SK-N-SH (cell line): Measurements from ENCODE around the gene DACT2. TPM values are rescaled to one million over a fixed set of nuclear protein-coding genes. Genes with fewer than 3 reads are reported as not detected.

ENCODE experiments used
- CTCF ChIA-PET: fragments of 300-600, 350-600 bp; formaldehyde crosslinking; extraction: SDS; loops from one replicate; lab custom pipeline; 2021; lab: Yijun Ruan, JAX
- POLR2A ChIA-PET: fragments of 350-600 bp; sonication (Branson Sonifier 250); formaldehyde crosslinking; extraction: SDS; loops from one replicate; lab custom pipeline; 2020; ENCODE audit warnings: antibody characterized with exemption, inconsistent platforms; lab: Yijun Ruan, JAX
- DNase-seq: peaks from one replicate; pipeline ENCODE4 v3.0.0; 2012
- H2AFZ ChIP-seq: fragments of 200-600 bp; sonication (generic); 2 replicates; pipeline ENCODE4 v1.8.1; 2016; ENCODE audit warnings: antibody characterized with exemption, mild to moderate bottlenecking, low read depth
- H3F3A ChIP-seq: fragments of 200-600 bp; sonication (generic); replicated peaks from 2 replicates; pipeline ENCODE3; 2016; ENCODE audit warnings: antibody characterized with exemption, mild to moderate bottlenecking; ENCODE audit not compliant: insufficient read depth
- H3K27ac ChIP-seq, 2 experiments: fragments of 200-500 bp in 1 of 2; fragments of 200-600 bp in 1 of 2; sonication (Bioruptor generic) in 1 of 2; sonication (generic), shearing (Covaris generic) in 1 of 2; 2 replicates each; pipeline versions ENCODE4 v1.5.1 to v1.6.1; 2014 to 2016; ENCODE audit warnings: low read depth in 2 of 2, inconsistent platforms in 1 of 2, low read length in 1 of 2, mild to moderate bottlenecking in 1 of 2, mixed read lengths in 1 of 2
- H3K27me3 ChIP-seq: fragments of 200-600 bp; sonication (generic), shearing (Covaris generic); 2 replicates; pipeline ENCODE4 v1.6.1; 2016; ENCODE audit warnings: mixed run types; ENCODE audit not compliant: insufficient read depth
- H3K36me3 ChIP-seq, 2 experiments: fragments of 200-500 bp in 1 of 2; fragments of 200-600 bp in 1 of 2; sonication (Bioruptor generic) in 1 of 2; sonication (generic) in 1 of 2; replicated peaks in 1 of 2; 2 replicates each; pipeline versions ENCODE3 to v1.5.1; 2014 to 2016; ENCODE audit warnings: low read length in 1 of 2, mild to moderate bottlenecking in 1 of 2; ENCODE audit not compliant: insufficient read depth in 2 of 2, control insufficient read depth in 1 of 2
- H3K4me1 ChIP-seq, 2 experiments: fragments of 200-500 bp in 1 of 2; fragments of 200-600 bp in 1 of 2; sonication (Bioruptor generic) in 1 of 2; sonication (generic), shearing (Covaris generic) in 1 of 2; 2 replicates each; pipeline versions ENCODE4 v1.5.1 to v1.6.1; 2014 to 2016; ENCODE audit warnings: low read depth in 1 of 2, low read length in 1 of 2, mixed run types in 1 of 2; ENCODE audit not compliant: insufficient read depth in 2 of 2, control insufficient read depth in 1 of 2
- H3K4me2 ChIP-seq: fragments of 200-600 bp; sonication (generic), shearing (Covaris generic); 2 replicates; pipeline ENCODE4 v1.6.1; 2017; ENCODE audit warnings: mixed run types
- H3K4me3 ChIP-seq, 2 experiments: fragments of 200-500 bp in 1 of 2; fragments of 200-600 bp in 1 of 2; sonication (Bioruptor generic) in 1 of 2; sonication (generic), shearing (Covaris generic) in 1 of 2; 2 replicates each; pipeline versions ENCODE4 v1.5.1 to v1.8.1; 2014 to 2016; ENCODE audit warnings: low read depth in 2 of 2, inconsistent platforms in 1 of 2, low read length in 1 of 2, mild to moderate bottlenecking in 1 of 2, mixed read lengths in 1 of 2, moderate library complexity in 1 of 2
- H3K79me2 ChIP-seq: fragments of 200-600 bp; sonication (generic); 2 replicates; pipeline ENCODE4 v1.8.1; 2017; ENCODE audit warnings: mild to moderate bottlenecking; ENCODE audit not compliant: insufficient read depth
- H3K9ac ChIP-seq: fragments of 200-600 bp; sonication (generic); 2 replicates; pipeline ENCODE4 v1.6.1; 2017; ENCODE audit warnings: mixed run types
- H3K9me2 ChIP-seq: fragments of 200-600 bp; sonication (generic); 2 replicates; pipeline ENCODE4 v1.6.1; 2017; ENCODE audit warnings: mixed run types
- H3K9me3 ChIP-seq: fragments of 200-600 bp; sonication (generic); 2 replicates; pipeline ENCODE4 v1.6.1; 2017; ENCODE audit warnings: mixed run types, mild to moderate bottlenecking, moderate library complexity
- H4K20me1 ChIP-seq: fragments of 200-600 bp; sonication (generic); 2 replicates; pipeline ENCODE4 v1.6.1; 2017; ENCODE audit warnings: mild to moderate bottlenecking, mixed run types; ENCODE audit not compliant: insufficient read depth
- CHD2 ChIP-seq: fragments of 150-350 bp; IDR thresholded peaks from 2 replicates; pipeline ENCODE4 v1.6.1; 2018; ENCODE audit warnings: low read length; ENCODE audit not compliant: partially characterized antibody
- ELF1 ChIP-seq: IDR thresholded peaks from 2 replicates; pipeline ENCODE4 v1.4.0; 2012
- EP300 ChIP-seq, 2 experiments: IDR thresholded peaks; 2 replicates each; pipeline versions ENCODE4 v1.4.0 to v1.6.1; 2012; ENCODE audit warnings: borderline replicate concordance in 1 of 2, low read depth in 1 of 2, low read length in 1 of 2
- FOXJ3 ChIP-seq: sonication (generic); formaldehyde crosslinking; IDR thresholded peaks from 2 replicates; pipeline ENCODE4 v1.5.1; 2020; ENCODE audit warnings: mild to moderate bottlenecking, missing genetic modification reagents
- FOXM1 ChIP-seq: IDR thresholded peaks from 2 replicates; pipeline ENCODE4 v1.4.0; 2012; ENCODE audit warnings: low read depth, mild to moderate bottlenecking
- GATA2 ChIP-seq: sonication (generic); formaldehyde crosslinking; IDR thresholded peaks from 2 replicates; pipeline ENCODE4 v1.5.0; 2020; ENCODE audit warnings: mild to moderate bottlenecking, missing genetic modification reagents
- NRF1 ChIP-seq: IDR thresholded peaks from 2 replicates; pipeline ENCODE4 v1.6.1; 2012; ENCODE audit warnings: low read depth, mild to moderate bottlenecking, low read length
- PBX3 ChIP-seq: IDR thresholded peaks from 2 replicates; pipeline ENCODE4; 2012
- POLR2AphosphoS5 ChIP-seq: IDR thresholded peaks from 2 replicates; pipeline ENCODE4 v1.6.1; 2012; ENCODE audit warnings: low read depth, low read length
- RFX5 ChIP-seq: IDR thresholded peaks from 2 replicates; pipeline ENCODE4 v1.6.1; 2012; ENCODE audit warnings: mild to moderate bottlenecking, improper control_type of control experiment, low read length
- RXRA ChIP-seq: IDR thresholded peaks from 2 replicates; pipeline ENCODE4 v1.4.0; 2012; ENCODE audit warnings: low read depth, mild to moderate bottlenecking, borderline replicate concordance
- SMC3 ChIP-seq: IDR thresholded peaks from 2 replicates; pipeline ENCODE4 v1.6.1; 2012; ENCODE audit warnings: low read depth, low read length, improper control_type of control experiment
- TEAD4 ChIP-seq: IDR thresholded peaks from 2 replicates; pipeline ENCODE4 v1.4.0; 2012; ENCODE audit warnings: mild to moderate bottlenecking, borderline replicate concordance; ENCODE audit not compliant: insufficient read depth
- USF1 ChIP-seq: IDR thresholded peaks from 2 replicates; pipeline ENCODE4 v1.4.0; 2012; ENCODE audit warnings: low read depth, borderline replicate concordance
- WGBS: methylation state at CpG from one replicate; pipeline ENCODE4 v1.1.6; 2017; ENCODE audit warnings: low lambda C conversion rate; 5-methylcytosine and 5-hydroxymethylcytosine counted together
- polyA plus RNA-seq, 3 experiments: library from polyadenylated mRNA; depleted of rRNA; stranded (reverse); fragments of >200 nt; gene quantifications; 2 replicates each; pipeline ENCODE4 v1.2.3, GENCODE V29; 2012
- TF ChIP-seq, protein P1 (sequence below): fragments of 150-350 bp; IDR thresholded peaks from 2 replicates; pipeline ENCODE4 v1.6.1; 2016; ENCODE audit warnings: mild to moderate bottlenecking, low read depth, low read length
- TF ChIP-seq, protein P2 (sequence below): IDR thresholded peaks from 2 replicates; pipeline ENCODE4 v1.4.0; 2012; ENCODE audit warnings: low read depth, borderline replicate concordance

Gene DACT2
- polyA plus RNA-seq, 1 of the 3 experiments (the other 2 are of a cell fraction): not detected

DNA sequence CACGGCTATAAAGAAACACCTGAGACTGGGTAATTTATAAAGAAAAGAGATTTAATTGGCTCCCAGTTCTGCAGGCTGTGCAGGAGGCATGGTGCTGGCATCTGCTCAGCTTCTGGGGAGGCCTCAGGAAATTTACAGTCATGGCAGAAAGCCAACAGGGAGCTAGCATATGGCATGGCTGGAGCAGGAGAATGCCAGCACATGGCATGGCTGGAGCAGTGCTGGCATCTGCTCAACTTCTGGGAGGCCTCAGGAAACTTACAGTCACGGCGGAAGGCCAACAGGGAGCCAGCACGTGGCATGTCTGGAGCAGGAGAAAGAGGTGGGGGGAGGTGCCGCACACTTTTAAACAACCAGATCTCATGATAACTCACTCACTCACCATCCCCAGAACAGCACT, 32.5 kb upstream of the DACT2 start:
- Histone ChIP-seq H3K79me2 (no peaks in the 10 kb centered on the region), H3K9ac (no peak overlapping the region), H3K4me1 (peaks cover 0 to 3% of the 10 kb centered on the region in 2 experiments; a peak in 1 of 4 replicates)
- CTCF ChIA-PET: no interaction called here
- DNase-seq: no peak
- TF ChIP-seq, protein P1, sequence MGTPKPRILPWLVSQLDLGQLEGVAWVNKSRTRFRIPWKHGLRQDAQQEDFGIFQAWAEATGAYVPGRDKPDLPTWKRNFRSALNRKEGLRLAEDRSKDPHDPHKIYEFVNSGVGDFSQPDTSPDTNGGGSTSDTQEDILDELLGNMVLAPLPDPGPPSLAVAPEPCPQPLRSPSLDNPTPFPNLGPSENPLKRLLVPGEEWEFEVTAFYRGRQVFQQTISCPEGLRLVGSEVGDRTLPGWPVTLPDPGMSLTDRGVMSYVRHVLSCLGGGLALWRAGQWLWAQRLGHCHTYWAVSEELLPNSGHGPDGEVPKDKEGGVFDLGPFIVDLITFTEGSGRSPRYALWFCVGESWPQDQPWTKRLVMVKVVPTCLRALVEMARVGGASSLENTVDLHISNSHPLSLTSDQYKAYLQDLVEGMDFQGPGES: no peak
- TF ChIP-seq, protein P2, sequence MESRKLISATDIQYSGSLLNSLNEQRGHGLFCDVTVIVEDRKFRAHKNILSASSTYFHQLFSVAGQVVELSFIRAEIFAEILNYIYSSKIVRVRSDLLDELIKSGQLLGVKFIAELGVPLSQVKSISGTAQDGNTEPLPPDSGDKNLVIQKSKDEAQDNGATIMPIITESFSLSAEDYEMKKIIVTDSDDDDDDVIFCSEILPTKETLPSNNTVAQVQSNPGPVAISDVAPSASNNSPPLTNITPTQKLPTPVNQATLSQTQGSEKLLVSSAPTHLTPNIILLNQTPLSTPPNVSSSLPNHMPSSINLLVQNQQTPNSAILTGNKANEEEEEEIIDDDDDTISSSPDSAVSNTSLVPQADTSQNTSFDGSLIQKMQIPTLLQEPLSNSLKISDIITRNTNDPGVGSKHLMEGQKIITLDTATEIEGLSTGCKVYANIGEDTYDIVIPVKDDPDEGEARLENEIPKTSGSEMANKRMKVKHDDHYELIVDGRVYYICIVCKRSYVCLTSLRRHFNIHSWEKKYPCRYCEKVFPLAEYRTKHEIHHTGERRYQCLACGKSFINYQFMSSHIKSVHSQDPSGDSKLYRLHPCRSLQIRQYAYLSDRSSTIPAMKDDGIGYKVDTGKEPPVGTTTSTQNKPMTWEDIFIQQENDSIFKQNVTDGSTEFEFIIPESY: no peak
- no peak for TF ChIP-seq FOXJ3 (CRISPR knock-in tag)
- no peak for TF ChIP-seq FOXM1
- no peak for TF ChIP-seq EP300 (IDR thresholded peaks at IDR 0.05; ENCODE audit: borderline replicate concordance in 1 of 2, low read depth in 1 of 2, low read length in 1 of 2)
- no peak for TF ChIP-seq USF1
- TF ChIP-seq TEAD4: no peak
- no peak for TF ChIP-seq NRF1
- TF ChIP-seq SMC3: no peak
- TF ChIP-seq ELF1: no peak
- no peak for TF ChIP-seq RXRA
- TF ChIP-seq POLR2AphosphoS5: no peak
- TF ChIP-seq PBX3: no peak
- TF ChIP-seq GATA2 (CRISPR knock-in tag): no peak
- TF ChIP-seq RFX5: no peak
- TF ChIP-seq CHD2: no peak
- TF ChIP-seq, all 33 proteins: peak for 0
- Histone ChIP-seq H3K4me2 (no peak overlapping the region), H3K36me3 (no peaks in the 10 kb centered on the region), H3K4me3 (no peak overlapping the region), H3K9me2 (no peaks in the 10 kb centered on the region), H3K27me3 (no peaks in the 10 kb centered on the region), H4K20me1 (no peaks in the 10 kb centered on the region), H3F3A (no peaks in the 10 kb centered on the region), H3K27ac (no peak overlapping the region), H3K9me3 (no peaks in the 10 kb centered on the region), H2AFZ (no peak overlapping the region)
- POLR2A ChIA-PET: no interaction called here
- 36% methylated on average over 5 of the region's 5 CpGs for WGBS
